ENCODE measurements around the gene PRSS38. TPM values are rescaled to one million over a fixed set of nuclear protein-coding genes. Genes with fewer than 3 reads are reported as not detected.
A peak's percentile ranks its signal among the peaks of the same experiment; 100 is the strongest.

PRSS38 gene
- total RNA-seq (2013; cell fraction: nucleolus; rRNA removed), result not detected in 2 replicates
- total RNA-seq (2014; rRNA removed), result not detected in 2 replicates
- not detected in 2 replicates for total RNA-seq (2014; rRNA removed; fragmentation: Illumina TruSeq; extraction: Trizol)
- total RNA-seq (2021), result not detected in 2 replicates
- polyA plus RNA-seq (2011; ENCODE audit: low read depth), result not detected
- not detected in 2 replicates for polyA plus RNA-seq (2011; rRNA removed)
- polyA plus RNA-seq (2011; cell fraction: cytosol; rRNA removed), result not detected in 2 replicates
- polyA plus RNA-seq (2011; cell fraction: nucleus; rRNA removed), result not detected in 2 replicates
- not detected in 2 replicates for polyA plus RNA-seq (2012)
- not detected in 2 replicates for polyA plus RNA-seq (2014; fragmentation: Illumina TruSeq; extraction: Trizol)
- not detected for polyA plus RNA-seq (2014; fragmentation: Nextera tagmentation; extraction: Ambion mirVana)
- polyA plus RNA-seq (2014; rRNA removed), result not detected in 2 replicates
- not detected for polyA plus RNA-seq (2016; fragmentation: Nextera tagmentation; extraction: Ambion mirVana)
- polyA minus RNA-seq (2011; rRNA and poly(A)+ RNA removed), result not detected in 2 replicates
- polyA minus RNA-seq (2011; cell fraction: cytosol; rRNA and poly(A)+ RNA removed), result not detected in 2 replicates
- polyA minus RNA-seq (2011; cell fraction: nucleus; rRNA and poly(A)+ RNA removed), result not detected in 2 replicates
- not detected for Bru-seq, nascent RNA
- BruChase-seq, experiment 1, labeled RNA remaining after a 6-hour chase, result percentile 8 among the genes with signal in this experiment
- BruChase-seq, experiment 2, labeled RNA remaining after a 2-hour chase, result percentile 8 among the genes with signal in this experiment
- long read RNA-seq, experiment 1, result 0 reads
- long read RNA-seq, experiment 2, result 0 reads

- SMC1A ChIA-PET (ENCODE audit: uncharacterized antibody, unreplicated experiment), result interaction anchor here (0.6 kb wide), 1 partner anchor 59 kb away, joined by 3 read pairs; no protein-coding TSS in a partner anchor
- Histone ChIP-seq H3K36me3 (ENCODE audit: control insufficient read depth in 2 of 2, insufficient read depth in 2 of 2, low read length in 1 of 2) (no peaks in the 10 kb centered on the region), H2AFZ (ENCODE audit: control insufficient read depth, low read depth, low read length) (no peak within 1 kb of the TSS), H3K27me3 (replicated peaks in 1 of 2; ENCODE audit: control insufficient read depth in 2 of 2, insufficient read depth in 2 of 2, low read length in 1 of 2) (no peaks in the 10 kb centered on the region), H3K4me1 (ENCODE audit: control insufficient read depth, insufficient read depth, low read length) (no peaks in the 10 kb centered on the region), H4K20me1 (ENCODE audit: control insufficient read depth, insufficient read depth) (no peaks in the 10 kb centered on the region), H3K27ac (ENCODE audit: control insufficient read depth, insufficient read depth) (no peak within 1 kb of the TSS), H3K9ac (ENCODE audit: control insufficient read depth, insufficient read depth, low read length) (no peak within 1 kb of the TSS), H3K79me2 (ENCODE audit: control insufficient read depth, insufficient read depth, low read length) (no peaks in the 10 kb centered on the region), H3K4me2 (ENCODE audit: control insufficient read depth, insufficient read depth) (no peak within 1 kb of the TSS), H3K4me3 (no peak within 1 kb of the TSS), H3K9me3 (replicated peaks; ENCODE audit: control insufficient read depth, insufficient read depth, low read length) (peaks cover 1% of the 10 kb centered on the region; the same call in 1 of the 3 replicates)
- BruUV-seq (replicated peaks), result no TSS peak
- no peak for FAIRE-seq
- RAD21 ChIA-PET (ENCODE audit: unreplicated experiment), result no interaction called here
- CTCF ChIA-PET, result no interaction called here
- no peak for ATAC-seq
- intact Hi-C loops (cut with micrococcal nuclease; ENCODE audit: unreplicated experiment) (no loop called here), in situ Hi-C loops (cut with MboI) (no loop called here)
- WGBS (ENCODE audit: insufficient coverage, insufficient replicate concordance, low lambda C conversion rate, missing lambda C conversion rate), result 79% methylated on average over 39 of the region's 44 CpGs
- no peak for DNase-seq (ENCODE audit: low read depth, low spot score)
- POLR2A ChIA-PET, result interaction anchor here (0.6 kb wide), 1 partner anchor 21 kb away, joined by 3 read pairs; no protein-coding TSS in a partner anchor
- TF ChIP-seq NFYB (IDR thresholded peaks at IDR 0.05; ENCODE audit: insufficient read depth, low read depth, low read length), result no peak
- TF ChIP-seq SP1 (IDR thresholded peaks at IDR 0.05; ENCODE audit: low read depth, low read length), result no peak
- no peak for TF ChIP-seq ZNF217 (IDR thresholded peaks at IDR 0.05)
- no peak for TF ChIP-seq EZH2 (IDR thresholded peaks at IDR 0.05; ENCODE audit: borderline replicate concordance, control insufficient read depth, low read depth, low read length)
- no peak for TF ChIP-seq IRF4 (IDR thresholded peaks at IDR 0.05; ENCODE audit: low read depth, low read length)
- TF ChIP-seq SUZ12 (IDR thresholded peaks at IDR 0.05; ENCODE audit: unreplicated experiment), result no peak
- TF ChIP-seq CBX5 (IDR thresholded peaks at IDR 0.05; ENCODE audit: low read depth), result no peak
- TF ChIP-seq MLLT1 (IDR thresholded peaks at IDR 0.05), result no peak
- no peak for TF ChIP-seq IKZF2 (IDR thresholded peaks at IDR 0.05)
- TF ChIP-seq NKRF (conservative IDR thresholded peaks at IDR 0.05), result no peak
- TF ChIP-seq TCF3 (IDR thresholded peaks at IDR 0.05; ENCODE audit: borderline replicate concordance, insufficient read depth, low read depth, low read length), result no peak
- no peak for TF ChIP-seq RELB (IDR thresholded peaks at IDR 0.05; ENCODE audit: low read depth)
- no peak for TF ChIP-seq IKZF1 (conservative IDR thresholded peaks at IDR 0.05)
- TF ChIP-seq ZNF24 (IDR thresholded peaks at IDR 0.05), result no peak
- TF ChIP-seq RAD21 (IDR thresholded peaks at IDR 0.05; ENCODE audit: insufficient read depth, low read depth, low read length), result no peak
These were observed at the start of gene PRSS38 for GRCh38 chr1:227815468-227816409. PRSS38 (plus strand) TSS chr1:227815675; CDS start chr1:227815717, 42 bp downstream.

All from GM12878 (cell line).